IMR-90 (cell line): Measurements from ENCODE around the gene ZBTB44. TPM values are rescaled to one million over a fixed set of nuclear protein-coding genes. Genes with fewer than 3 reads are reported as not detected.

ENCODE experiments used
- ATAC-seq: fragments of 200-7000 bp; cut with Tn5 transposase; 2 replicates; pipeline ENCODE4 v1.9.1; 2020; ENCODE audit warnings: low read depth, mild to moderate bottlenecking, moderate library complexity
- BruUV-seq: library from RNA; stranded (reverse); fragments of 400-500 nt; replicated peaks from 2 replicates; lab custom pipeline; 2021; lab: Mats Ljungman, UMichigan
- CTCF ChIA-PET: fragments of 300-600 bp; formaldehyde crosslinking; extraction: SDS; loops from one replicate; lab custom pipeline; 2021; ENCODE audit warnings: antibody characterized with exemption; lab: Yijun Ruan, JAX
- POLR2A ChIA-PET: fragments of 300-600 bp; sonication (Branson Sonifier 250); formaldehyde crosslinking; loops from one replicate; lab custom pipeline; 2022; ENCODE audit warnings: antibody characterized with exemption; ENCODE audit not compliant: unreplicated experiment; lab: Charles Lee
- DNase-seq: peaks from one replicate; pipeline ENCODE4 v3.0.0; 2013
- H2AFZ ChIP-seq: replicated peaks from 2 replicates; pipeline ENCODE3; 2013; ENCODE audit warnings: low read length, mild to moderate bottlenecking; ENCODE audit not compliant: poor library complexity
- H2AK5ac ChIP-seq: 2 replicates; pipeline ENCODE4 v1.6.1; 2013; ENCODE audit warnings: low read depth, low read length, inconsistent platforms
- H2AK9ac ChIP-seq: replicated peaks from 2 replicates; pipeline ENCODE3; 2013; ENCODE audit warnings: mild to moderate bottlenecking, low read depth, low read length, moderate library complexity; ENCODE audit not compliant: poor library complexity
- H2BK120ac ChIP-seq: 2 replicates; pipeline ENCODE4 v1.6.1; 2013; ENCODE audit warnings: low read depth, low read length, inconsistent platforms
- H2BK15ac ChIP-seq: 3 replicates; pipeline ENCODE4 v1.6.1; 2013; ENCODE audit warnings: low read depth, low read length, inconsistent platforms
- H2BK20ac ChIP-seq: 2 replicates; pipeline ENCODE4 v1.6.1; 2013; ENCODE audit warnings: low read depth, mild to moderate bottlenecking, inconsistent platforms, low read length, moderate library complexity
- H2BK5ac ChIP-seq: 2 replicates; pipeline ENCODE4 v1.6.1; 2013; ENCODE audit warnings: mild to moderate bottlenecking, low read depth, low read length, inconsistent platforms; ENCODE audit not compliant: poor library complexity, severe bottlenecking
- H3K14ac ChIP-seq: replicated peaks from 2 replicates; pipeline ENCODE4 v1.6.1; 2013; ENCODE audit warnings: low read depth, low read length, inconsistent platforms
- H3K18ac ChIP-seq: 2 replicates; pipeline ENCODE4 v1.6.1; 2013; ENCODE audit warnings: low read depth, low read length, control low read depth
- H3K23ac ChIP-seq: 2 replicates; pipeline ENCODE4 v1.6.1; 2013; ENCODE audit warnings: low read depth, low read length, inconsistent platforms
- H3K27ac ChIP-seq: 2 replicates; pipeline ENCODE4 v1.5.1; 2013; ENCODE audit warnings: mild to moderate bottlenecking, control low read depth, low read length; ENCODE audit not compliant: insufficient read depth
- H3K27me3 ChIP-seq: 2 replicates; pipeline ENCODE4 v1.6.1; 2013; ENCODE audit warnings: low read length; ENCODE audit not compliant: control insufficient read depth, insufficient read depth
- H3K36me3 ChIP-seq: 2 replicates; pipeline ENCODE4 v1.6.1; 2013; ENCODE audit warnings: low read length, mixed read lengths; ENCODE audit not compliant: control insufficient read depth, insufficient read depth
- H3K4ac ChIP-seq: 2 replicates; pipeline ENCODE4 v1.6.1; 2013; ENCODE audit warnings: low read depth, low read length, inconsistent platforms
- H3K4me1 ChIP-seq: 2 replicates; pipeline ENCODE4 v1.6.1; 2013; ENCODE audit warnings: low read length, mixed read lengths; ENCODE audit not compliant: control insufficient read depth, insufficient read depth
- H3K4me2 ChIP-seq: 2 replicates; pipeline ENCODE4 v1.6.1; 2013; ENCODE audit warnings: low read depth, mild to moderate bottlenecking, control low read depth, low read length, moderate library complexity
- H3K4me3 ChIP-seq: 2 replicates; pipeline ENCODE4 v1.5.1; 2013; ENCODE audit warnings: low read depth, mild to moderate bottlenecking, control low read depth, low read length, moderate library complexity; ENCODE audit not compliant: insufficient read depth
- H3K56ac ChIP-seq: 2 replicates; pipeline ENCODE4 v1.6.1; 2013; ENCODE audit warnings: low read length, inconsistent platforms; ENCODE audit not compliant: insufficient read depth; ENCODE audit errors: extremely low read depth
- H3K79me1 ChIP-seq, 2 experiments: 2 replicates each; pipeline ENCODE4 v1.6.1; 2013; ENCODE audit warnings: low read length in 2 of 2, inconsistent platforms in 1 of 2, low read depth in 1 of 2
- H3K9ac ChIP-seq: 2 replicates; pipeline ENCODE4 v1.6.1; 2013; ENCODE audit warnings: low read depth, low read length, control low read depth
- H3K9me1 ChIP-seq: 2 replicates; pipeline ENCODE4 v1.6.1; 2013; ENCODE audit warnings: low read length, inconsistent platforms; ENCODE audit not compliant: insufficient read depth
- H3K9me3 ChIP-seq: 2 replicates; pipeline ENCODE4 v1.6.1; 2013; ENCODE audit warnings: low read length; ENCODE audit not compliant: control insufficient read depth, insufficient read depth
- H4K20me1 ChIP-seq: 2 replicates; pipeline ENCODE4 v1.6.1; 2013; ENCODE audit warnings: low read length, inconsistent platforms; ENCODE audit not compliant: insufficient read depth
- H4K5ac ChIP-seq: 2 replicates; pipeline ENCODE4 v1.6.1; 2013; ENCODE audit warnings: mild to moderate bottlenecking, low read depth, low read length, control low read depth
- H4K8ac ChIP-seq, 2 experiments: 2 replicates each; pipeline ENCODE4 v1.6.1; 2013; ENCODE audit warnings: low read depth in 2 of 2, low read length in 2 of 2, control low read depth in 1 of 2, inconsistent platforms in 1 of 2
- H4K91ac ChIP-seq: 2 replicates; pipeline ENCODE4 v1.6.1; 2013; ENCODE audit warnings: low read depth, low read length, inconsistent platforms; ENCODE audit not compliant: insufficient read depth
- CEBPB ChIP-seq: IDR thresholded peaks from 2 replicates; pipeline ENCODE4 v1.6.1; 2012; ENCODE audit warnings: low read depth, low read length, improper control_type of control experiment
- CHD1 ChIP-seq: IDR thresholded peaks from 2 replicates; pipeline ENCODE4 v1.6.1; 2012; ENCODE audit warnings: low read depth, low read length, improper control_type of control experiment
- CTCF ChIP-seq: conservative IDR thresholded peaks from 2 replicates; pipeline ENCODE4 v1.5.1; 2012; ENCODE audit warnings: mild to moderate bottlenecking, low read depth, low read length, improper control_type of control experiment
- ELK1 ChIP-seq: fragments of 150-350 bp; IDR thresholded peaks from 2 replicates; pipeline ENCODE4 v1.6.1; 2016; ENCODE audit warnings: low read depth, mild to moderate bottlenecking, low read length, moderate library complexity, borderline replicate concordance
- MAFK ChIP-seq: IDR thresholded peaks from 2 replicates; pipeline ENCODE4 v1.6.1; 2012; ENCODE audit warnings: low read depth, low read length, improper control_type of control experiment
- MAZ ChIP-seq: IDR thresholded peaks from 2 replicates; pipeline ENCODE4 v1.6.1; 2012; ENCODE audit warnings: low read depth, mild to moderate bottlenecking, low read length, improper control_type of control experiment, moderate library complexity, borderline replicate concordance
- NFE2L2 ChIP-seq: fragments of 150-350 bp; IDR thresholded peaks from 2 replicates; pipeline ENCODE4 v1.6.1; 2016; ENCODE audit warnings: low read depth, mild to moderate bottlenecking, low read length
- POLR2A ChIP-seq: IDR thresholded peaks from 2 replicates; pipeline ENCODE4 v1.6.1; 2012; ENCODE audit warnings: mild to moderate bottlenecking, low read depth, low read length
- RAD21 ChIP-seq: IDR thresholded peaks from 2 replicates; pipeline ENCODE4 v1.6.1; 2012; ENCODE audit warnings: low read length, improper control_type of control experiment
- RFX5 ChIP-seq: IDR thresholded peaks from 2 replicates; pipeline ENCODE4 v1.8.0; 2012; ENCODE audit warnings: low read depth, mild to moderate bottlenecking, low read length, moderate library complexity
- USF2 ChIP-seq: fragments of 150-350 bp; IDR thresholded peaks from 2 replicates; pipeline ENCODE4 v1.6.1; 2017; ENCODE audit warnings: mild to moderate bottlenecking, antibody characterized with exemption, low read length, low read depth
- WGBS, 2 experiments: methylation state at CpG; one replicate each; pipeline versions ENCODE4 v1.1.5 to v1.1.7; 2013; ENCODE audit warnings: missing lambda C conversion rate in 2 of 2; ENCODE audit not compliant: insufficient read length in 1 of 2; ENCODE audit errors: extremely low coverage in 2 of 2; 5-methylcytosine and 5-hydroxymethylcytosine counted together
- dilution Hi-C: fragments of 300-500 bp; cut with HindIII; formaldehyde crosslinking; loops from one replicate; pipeline ENCODE4 v1.14.3; 2018; ENCODE audit warnings: low sequenced_read_pairs; ENCODE audit not compliant: unreplicated experiment
- in situ Hi-C: fragments of 300-500 bp; cut with MboI; formaldehyde crosslinking; loops from 3 replicates; pipeline ENCODE4 v1.14.3; 2019; ENCODE audit warnings: low sequenced_read_pairs, inconsistent platforms, mixed read lengths
- intact Hi-C: fragments of 100-400 bp; cut with micrococcal nuclease; formaldehyde crosslinking; loops from 2 replicates; pipeline ENCODE4 v1.10.0; 2022
- polyA plus RNA-seq, 3 experiments: library from polyadenylated mRNA; depleted of rRNA; stranded (reverse); fragments of >200 nt; gene quantifications; 2 replicates each; pipeline ENCODE4 v1.2.3, GENCODE V29; 2012; ENCODE audit warnings: low replicate concordance in 1 of 3
- total RNA-seq: library from RNA; depleted of rRNA; stranded (reverse); fragments of >200 nt; gene quantifications from 2 replicates; pipeline ENCODE4 v1.2.3, GENCODE V29; 2012

ZBTB44 gene
- total and polyA plus RNA-seq, 2 of the 4 experiments (the other 2 are of a cell fraction): 6.9 to 23.3 TPM

- intact Hi-C loops: no loop called here
- no peaks in the 10 kb centered on the region for H3K79me1 ChIP-seq
- peaks cover 19% of the 10 kb centered on the region for H3K27me3 ChIP-seq
- H3K9me3 ChIP-seq: no peaks in the 10 kb centered on the region
- no peak overlapping the region for H3K27ac ChIP-seq
- H2AFZ ChIP-seq: no peak overlapping the region
- ChIA-PET POLR2A (no interaction called here), CTCF (no interaction called here)
- no peak overlapping the region for H2BK5ac ChIP-seq
- H3K56ac ChIP-seq: no peak overlapping the region
- H3K4me1 ChIP-seq: peaks cover 2% of the 10 kb centered on the region; the same call in 1 of the 2 replicates
- no peak overlapping the region for H3K4me2 ChIP-seq
- no peak overlapping the region for H3K4me3 ChIP-seq
- dilution Hi-C loops: no loop called here
- H4K5ac ChIP-seq: no peak overlapping the region
- H4K20me1 ChIP-seq: no peaks in the 10 kb centered on the region
- no peak overlapping the region for H2BK20ac ChIP-seq
- in situ Hi-C loops: no loop called here
- H3K4ac ChIP-seq: no peak overlapping the region
- no peaks in the 10 kb centered on the region for H3K9me1 ChIP-seq
- ATAC-seq (no peak), DNase-seq (no peak)
- H3K23ac ChIP-seq: no peak overlapping the region
- no peak overlapping the region for H2AK9ac ChIP-seq
- 82% methylated on average over 3 of the region's 13 CpGs; no CpG with 5 or more reads in 1 of the 2 experiments for WGBS, 2 experiments
- TF ChIP-seq MAFK: no peak
- TF ChIP-seq POLR2A: no peak
- TF ChIP-seq CHD1: no peak
- no peak for TF ChIP-seq CEBPB
- no peak for TF ChIP-seq MAZ
- no peak for TF ChIP-seq CTCF
- TF ChIP-seq RAD21: no peak
- TF ChIP-seq NFE2L2: no peak
- no peak for TF ChIP-seq ELK1
- TF ChIP-seq RFX5: no peak
- no peak for TF ChIP-seq USF2
- no peak overlapping the region for H3K18ac ChIP-seq
- no TSS peak for BruUV-seq
- H2BK15ac ChIP-seq: no peak overlapping the region
- H3K9ac ChIP-seq: no peak overlapping the region
- H2BK120ac ChIP-seq: no peak overlapping the region
- H2AK5ac ChIP-seq: no peak overlapping the region
- H4K8ac ChIP-seq: no peak overlapping the region
- H3K14ac ChIP-seq: no peak overlapping the region
- H4K91ac ChIP-seq: no peak overlapping the region
- H3K36me3 ChIP-seq: no peaks in the 10 kb centered on the region
Observed at GRCh38 chr11:130187096-130187495, 127.6 kb downstream of the ZBTB44 start.
